ENCODE data around the gene CCDC33. TPM values are rescaled to one million over a fixed set of nuclear protein-coding genes. Genes with fewer than 3 reads are reported as not detected.

The CCDC33 gene
- total and polyA plus RNA-seq, 2 donors (not counting 1 experiment from before 2014, with no cell fraction given) = not detected

DNA sequence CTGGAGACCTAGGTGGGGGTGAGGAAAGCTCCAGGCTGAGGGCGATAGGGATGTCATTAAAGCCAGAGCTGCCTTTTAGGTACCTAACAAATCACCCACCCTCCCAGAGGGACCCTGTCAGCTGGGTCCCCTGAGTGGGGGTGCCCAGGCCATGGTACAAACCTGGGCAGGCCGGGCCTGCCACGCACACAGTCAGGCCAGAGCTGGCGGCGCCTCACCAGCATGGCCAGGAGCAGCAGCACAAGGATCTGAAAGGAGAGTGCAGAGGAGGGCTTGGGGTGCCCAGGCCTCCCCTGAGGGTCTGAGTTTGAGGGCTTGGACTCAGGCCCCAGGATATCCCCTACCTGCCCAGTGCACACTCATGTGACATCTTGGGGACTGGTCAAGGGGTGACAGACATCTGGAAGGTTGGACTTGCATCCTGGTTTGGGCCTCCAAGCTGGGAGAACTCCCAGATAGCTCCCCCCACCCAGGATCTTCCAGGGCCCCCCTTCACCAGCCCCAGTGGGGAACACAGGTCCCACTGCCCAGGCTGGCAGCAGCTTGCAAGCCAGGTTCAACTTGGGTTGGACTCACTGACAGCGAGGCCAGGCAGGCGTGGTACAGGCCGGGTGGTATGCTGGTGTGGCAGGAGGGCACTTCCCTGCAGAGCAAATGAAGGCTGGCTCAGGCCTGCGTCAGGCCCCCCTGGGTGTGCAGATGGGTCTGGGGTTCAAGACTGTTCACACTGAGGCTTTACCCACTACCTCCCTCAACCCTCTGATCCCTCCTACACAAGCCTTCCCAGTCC lies 38.8 kb upstream of the CCDC33 start:
- POLR2A ChIA-PET = no interaction called here
- no peaks in the 10 kb centered on the region for H3K4me1 ChIP-seq (ENCODE audit: control insufficient read depth in 2 of 2, insufficient read depth in 2 of 2, low read length in 2 of 2)
- ATAC-seq (ENCODE audit: low read depth) = no peak
- Mint-ChIP-seq H3K4me1 (no peaks in the 10 kb centered on the region), H3K9me3 (ENCODE audit: insufficient read depth) (no peaks in the 10 kb centered on the region), H3K27ac (no peak overlapping the region), H3K4me3 (no peak overlapping the region), H3K27me3 (peaks cover 10% of the 10 kb centered on the region)
- no peaks in the 10 kb centered on the region for H4K20me1 ChIP-seq (ENCODE audit: control insufficient read depth, insufficient read depth, low read length, poor library complexity, severe bottlenecking)
- intact Hi-C loops (cut with micrococcal nuclease) = no loop called here
- no peaks in the 10 kb centered on the region for H3K9me3 ChIP-seq (ENCODE audit: control extremely low read depth in 1 of 3, control insufficient read depth in 2 of 3, insufficient read depth in 1 of 3, low read length in 2 of 3)
- H3K79me2 ChIP-seq (ENCODE audit: control insufficient read depth, insufficient read depth, low read length) = no peaks in the 10 kb centered on the region
- H3K4me2 ChIP-seq (replicated peaks; ENCODE audit: low read depth, low read length, poor library complexity, severe bottlenecking) = no peak overlapping the region
- H3K27me3 ChIP-seq (replicated peaks in 1 of 4; ENCODE audit: control extremely low read depth in 1 of 4, control insufficient read depth in 3 of 4, insufficient read depth in 4 of 4, low read length in 3 of 4) = peaks cover 0 to 5% (median 0%) of the 10 kb centered on the region in 4 experiments
- TF ChIP-seq, protein P1, sequence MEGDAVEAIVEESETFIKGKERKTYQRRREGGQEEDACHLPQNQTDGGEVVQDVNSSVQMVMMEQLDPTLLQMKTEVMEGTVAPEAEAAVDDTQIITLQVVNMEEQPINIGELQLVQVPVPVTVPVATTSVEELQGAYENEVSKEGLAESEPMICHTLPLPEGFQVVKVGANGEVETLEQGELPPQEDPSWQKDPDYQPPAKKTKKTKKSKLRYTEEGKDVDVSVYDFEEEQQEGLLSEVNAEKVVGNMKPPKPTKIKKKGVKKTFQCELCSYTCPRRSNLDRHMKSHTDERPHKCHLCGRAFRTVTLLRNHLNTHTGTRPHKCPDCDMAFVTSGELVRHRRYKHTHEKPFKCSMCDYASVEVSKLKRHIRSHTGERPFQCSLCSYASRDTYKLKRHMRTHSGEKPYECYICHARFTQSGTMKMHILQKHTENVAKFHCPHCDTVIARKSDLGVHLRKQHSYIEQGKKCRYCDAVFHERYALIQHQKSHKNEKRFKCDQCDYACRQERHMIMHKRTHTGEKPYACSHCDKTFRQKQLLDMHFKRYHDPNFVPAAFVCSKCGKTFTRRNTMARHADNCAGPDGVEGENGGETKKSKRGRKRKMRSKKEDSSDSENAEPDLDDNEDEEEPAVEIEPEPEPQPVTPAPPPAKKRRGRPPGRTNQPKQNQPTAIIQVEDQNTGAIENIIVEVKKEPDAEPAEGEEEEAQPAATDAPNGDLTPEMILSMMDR (IDR thresholded peaks at IDR 0.05) = no peak
- no peak for TF ChIP-seq EZH2 (IDR thresholded peaks at IDR 0.05; ENCODE audit: borderline replicate concordance, insufficient read depth, low read depth, low read length, poor library complexity, severe bottlenecking)
- H3K27ac ChIP-seq (ENCODE audit: low read length in 2 of 2) = no peak overlapping the region
- no peaks in the 10 kb centered on the region for H3K36me3 ChIP-seq (replicated peaks in 1 of 2; ENCODE audit: control extremely low read depth in 1 of 2, control insufficient read depth in 1 of 2, extremely low read depth in 1 of 2, insufficient read depth in 2 of 2, low read length in 1 of 2)
- H3K9ac ChIP-seq (ENCODE audit: low read length) = no peak overlapping the region
- no peak overlapping the region for H2AFZ ChIP-seq (ENCODE audit: insufficient read depth, low read depth, low read length, poor library complexity, severe bottlenecking)
- CTCF ChIA-PET = no interaction called here
- DNase-seq = no peak
- H3K4me3 ChIP-seq (ENCODE audit: control extremely low read depth in 1 of 5, extremely low read depth in 1 of 5, insufficient read depth in 1 of 5, low read depth in 2 of 5, low read length in 4 of 5) = no peak overlapping the region
- WGBS (ENCODE audit: insufficient coverage) = 95% methylated on average over 4 of the region's 9 CpGs

DNA sequence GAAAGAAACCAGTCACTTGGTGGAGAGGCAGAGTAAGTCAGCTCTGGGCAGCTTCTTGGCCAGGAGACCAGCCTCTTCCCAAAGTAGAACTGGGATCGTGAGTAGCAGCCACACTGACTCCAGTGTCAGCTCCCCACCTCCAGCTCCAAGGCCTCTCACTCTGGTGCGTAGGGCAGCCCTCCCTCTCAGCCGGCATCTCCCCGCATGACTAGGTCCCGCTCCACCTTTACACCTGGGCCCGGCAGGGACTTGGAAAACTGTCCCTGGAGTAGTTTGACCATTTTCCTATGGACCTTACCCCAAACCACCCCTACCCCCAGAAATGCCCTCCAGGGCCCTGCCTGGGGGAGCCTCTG lies 36.9 kb upstream of the CCDC33 start:
- Histone ChIP-seq H3K4me3 (ENCODE audit: control extremely low read depth in 1 of 5, extremely low read depth in 1 of 5, insufficient read depth in 1 of 5, low read depth in 2 of 5, low read length in 4 of 5) (no peak overlapping the region), H2AFZ (ENCODE audit: insufficient read depth, low read depth, low read length, poor library complexity, severe bottlenecking) (no peak overlapping the region), H4K20me1 (ENCODE audit: control insufficient read depth, insufficient read depth, low read length, poor library complexity, severe bottlenecking) (no peaks in the 10 kb centered on the region), H3K79me2 (ENCODE audit: control insufficient read depth, insufficient read depth, low read length) (no peaks in the 10 kb centered on the region), H3K27me3 (replicated peaks in 1 of 4; ENCODE audit: control extremely low read depth in 1 of 4, control insufficient read depth in 3 of 4, insufficient read depth in 4 of 4, low read length in 3 of 4) (peaks cover 0 to 5% (median 0%) of the 10 kb centered on the region in 4 experiments), H3K27ac (ENCODE audit: low read length in 2 of 2) (no peak overlapping the region), H3K9me3 (ENCODE audit: control extremely low read depth in 1 of 3, control insufficient read depth in 2 of 3, insufficient read depth in 1 of 3, low read length in 2 of 3) (no peaks in the 10 kb centered on the region), H3K4me2 (replicated peaks; ENCODE audit: low read depth, low read length, poor library complexity, severe bottlenecking) (no peak overlapping the region), H3K36me3 (replicated peaks in 1 of 2; ENCODE audit: control extremely low read depth in 1 of 2, control insufficient read depth in 1 of 2, extremely low read depth in 1 of 2, insufficient read depth in 2 of 2, low read length in 1 of 2) (no peaks in the 10 kb centered on the region), H3K4me1 (ENCODE audit: control insufficient read depth in 2 of 2, insufficient read depth in 2 of 2, low read length in 2 of 2) (no peaks in the 10 kb centered on the region), H3K9ac (ENCODE audit: low read length) (no peak overlapping the region)
- DNase-seq (no peak), ATAC-seq (ENCODE audit: low read depth) (no peak)
- ChIA-PET POLR2A (no interaction called here), CTCF (interaction anchor here (1.0 kb wide), 1 partner anchor 8 kb away, joined by 3 read pairs; no protein-coding TSS in a partner anchor)
- intact Hi-C loops (cut with micrococcal nuclease) = no loop called here
- Mint-ChIP-seq H3K4me1 (no peaks in the 10 kb centered on the region), H3K9me3 (ENCODE audit: insufficient read depth) (no peaks in the 10 kb centered on the region), H3K27me3 (peaks cover 12% of the 10 kb centered on the region), H3K4me3 (no peak overlapping the region), H3K27ac (no peak overlapping the region)
- TF ChIP-seq, protein P1 (IDR thresholded peaks at IDR 0.05) = no peak
- TF ChIP-seq EZH2 (IDR thresholded peaks at IDR 0.05; ENCODE audit: borderline replicate concordance, insufficient read depth, low read depth, low read length, poor library complexity, severe bottlenecking) = no peak
- WGBS (ENCODE audit: insufficient coverage) = 94% methylated on average over 6 of the region's 6 CpGs
